Esophagus squamous epithelium (tissue), 5 donors: ENCODE measurements around the gene MACC1. TPM values are rescaled to one million over a fixed set of nuclear protein-coding genes. Genes with fewer than 3 reads are reported as not detected.
"Not testable (repeated sequence)": the region's sequence is repeated elsewhere in the genome, so short reads cannot be mapped to it uniquely, and the experiment has no call there.

ENCODE experiments used
- DNase-seq: peaks from one replicate; lab custom pipeline; 2025; lab: John Stamatoyannopoulos, UW
- H3K27ac ChIP-seq, 4 donors: fragments of 200-600 bp; sonication (generic); one replicate each; pipeline ENCODE4 v1.5.1; 2016 to 2019; ENCODE audit warnings: mild to moderate bottlenecking in 1 of 4
- H3K27me3 ChIP-seq, 4 donors: fragments of 200-600 bp; sonication (generic); 1 replicate in 3 of 4; 2 replicates in 1 of 4; pipeline versions ENCODE4 v1.5.1 to v1.6.0; 2017 to 2021; ENCODE audit warnings: antibody characterized with exemption in 1 of 4
- H3K36me3 ChIP-seq, 3 donors: fragments of 200-600 bp; sonication (generic); one replicate each; pipeline ENCODE4 v1.5.1; 2016 to 2019
- H3K4me1 ChIP-seq, 3 donors: fragments of 200-600 bp; sonication (generic); one replicate each; pipeline ENCODE4 v1.5.1; 2017 to 2019
- H3K4me3 ChIP-seq, 4 donors: fragments of 200-600 bp; sonication (generic); 1 replicate in 3 of 4; 2 replicates in 1 of 4; pipeline ENCODE4 v1.5.1; 2016 to 2019; ENCODE audit warnings: mild to moderate bottlenecking in 2 of 4, moderate library complexity in 1 of 4
- H3K9me3 ChIP-seq, 3 donors: fragments of 200-600 bp; sonication (generic); one replicate each; pipeline ENCODE4 v1.5.1; 2016 to 2019
- POLR2A ChIP-seq, 4 donors: fragments of 450-650 bp; IDR thresholded peaks; one replicate each; pipeline ENCODE4 v1.6.1; 2017; ENCODE audit warnings: antibody characterized with exemption in 4 of 4, mild to moderate bottlenecking in 4 of 4, moderate library complexity in 3 of 4
- WGBS, 2 donors: methylation state at CpG; one replicate each; pipeline ENCODE4 v1.1.5; 2018; 5-methylcytosine and 5-hydroxymethylcytosine counted together
- intact Hi-C: fragments of 100-400 bp; cut with DNase I; formaldehyde crosslinking; loops from one replicate; pipeline ENCODE4 v1.15.0; 2022
- total RNA-seq, 4 donors: library from RNA; depleted of rRNA; stranded (reverse); fragments of >200 nt; gene quantifications; one replicate each; pipeline ENCODE4 v1.1.0, GENCODE V29; 2016
- TF ChIP-seq, protein P1 (sequence below), 6 experiments: fragments of 450-650 bp in 4 of 6; fragments of 200-600 bp in 2 of 6; sonication (generic) in 2 of 6; IDR thresholded peaks; one replicate each; pipeline ENCODE4 v1.5.1; 2016 to 2019; ENCODE audit warnings: antibody characterized with exemption in 6 of 6, mild to moderate bottlenecking in 4 of 6, moderate library complexity in 4 of 6
- donor health status: DM: yes; HTN: yes; CAD: no.

MACC1 gene
- total RNA-seq, 4 donors from 2014 or later = 17.4 to 32.8 (median 23.2) TPM

DNA sequence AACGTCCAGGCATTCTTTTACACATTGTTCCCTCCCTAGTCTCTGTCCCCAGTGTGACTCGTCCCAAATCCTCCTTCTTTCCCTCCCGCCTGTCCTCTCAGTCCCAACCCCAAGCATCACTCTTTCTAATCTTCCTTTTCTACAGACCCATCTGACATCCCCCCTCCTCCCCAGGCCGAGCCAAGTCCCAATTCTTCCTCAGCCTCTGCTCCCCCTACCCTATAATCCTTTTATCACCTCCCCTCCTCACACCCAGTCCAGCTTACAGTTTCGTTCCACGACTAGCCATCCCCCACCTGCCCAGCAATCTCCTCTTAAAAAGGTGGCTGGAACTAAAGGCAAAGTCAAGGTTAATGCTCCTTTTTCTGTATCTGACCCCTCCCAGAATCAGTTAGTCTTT is 95.1 kb downstream of the MACC1 start:
- H3K27me3 ChIP-seq = no peaks in the 10 kb centered on the region
- no peaks in the 10 kb centered on the region for H3K4me1 ChIP-seq
- H3K4me3 ChIP-seq = no peak overlapping the region
- WGBS, 2 donors = 78 to 79% methylated on average over 6 of the region's 6 CpGs
- no peaks in the 10 kb centered on the region for H3K36me3 ChIP-seq
- no peaks in the 10 kb centered on the region for H3K9me3 ChIP-seq
- TF ChIP-seq, protein P1, sequence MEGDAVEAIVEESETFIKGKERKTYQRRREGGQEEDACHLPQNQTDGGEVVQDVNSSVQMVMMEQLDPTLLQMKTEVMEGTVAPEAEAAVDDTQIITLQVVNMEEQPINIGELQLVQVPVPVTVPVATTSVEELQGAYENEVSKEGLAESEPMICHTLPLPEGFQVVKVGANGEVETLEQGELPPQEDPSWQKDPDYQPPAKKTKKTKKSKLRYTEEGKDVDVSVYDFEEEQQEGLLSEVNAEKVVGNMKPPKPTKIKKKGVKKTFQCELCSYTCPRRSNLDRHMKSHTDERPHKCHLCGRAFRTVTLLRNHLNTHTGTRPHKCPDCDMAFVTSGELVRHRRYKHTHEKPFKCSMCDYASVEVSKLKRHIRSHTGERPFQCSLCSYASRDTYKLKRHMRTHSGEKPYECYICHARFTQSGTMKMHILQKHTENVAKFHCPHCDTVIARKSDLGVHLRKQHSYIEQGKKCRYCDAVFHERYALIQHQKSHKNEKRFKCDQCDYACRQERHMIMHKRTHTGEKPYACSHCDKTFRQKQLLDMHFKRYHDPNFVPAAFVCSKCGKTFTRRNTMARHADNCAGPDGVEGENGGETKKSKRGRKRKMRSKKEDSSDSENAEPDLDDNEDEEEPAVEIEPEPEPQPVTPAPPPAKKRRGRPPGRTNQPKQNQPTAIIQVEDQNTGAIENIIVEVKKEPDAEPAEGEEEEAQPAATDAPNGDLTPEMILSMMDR (IDR thresholded peaks at IDR 0.05) = no peak
- TF ChIP-seq POLR2A (IDR thresholded peaks at IDR 0.05) = no peak
- intact Hi-C loops = no loop called here
- H3K27ac ChIP-seq = no peak overlapping the region
- DNase-seq = no peak

DNA sequence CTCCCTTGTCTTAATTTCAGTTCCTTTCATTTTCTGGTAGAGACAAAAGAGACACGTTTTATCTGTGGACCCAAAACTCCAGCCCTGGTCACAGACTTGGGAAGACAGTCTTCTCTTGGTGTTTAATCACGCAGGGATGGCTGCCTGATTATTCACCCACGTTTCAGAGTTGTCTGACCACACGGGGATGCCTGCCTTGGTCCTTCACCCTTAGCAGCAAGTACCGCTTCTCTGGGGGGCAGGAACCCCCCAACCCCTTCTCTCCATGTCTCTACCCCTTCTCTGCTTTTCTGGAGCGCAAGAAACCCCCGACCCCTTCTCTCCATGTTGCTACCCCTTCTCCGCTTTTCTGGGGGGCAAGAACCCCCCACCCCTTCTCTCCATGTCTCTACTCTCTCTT is 95.8 kb downstream of the MACC1 start:
- no peak for TF ChIP-seq POLR2A (IDR thresholded peaks at IDR 0.05)
- TF ChIP-seq, protein P1 (IDR thresholded peaks at IDR 0.05) = no peak
- WGBS, 2 donors = 66 to 71% methylated on average over 7 to 8 of the region's 8 CpGs

DNA sequence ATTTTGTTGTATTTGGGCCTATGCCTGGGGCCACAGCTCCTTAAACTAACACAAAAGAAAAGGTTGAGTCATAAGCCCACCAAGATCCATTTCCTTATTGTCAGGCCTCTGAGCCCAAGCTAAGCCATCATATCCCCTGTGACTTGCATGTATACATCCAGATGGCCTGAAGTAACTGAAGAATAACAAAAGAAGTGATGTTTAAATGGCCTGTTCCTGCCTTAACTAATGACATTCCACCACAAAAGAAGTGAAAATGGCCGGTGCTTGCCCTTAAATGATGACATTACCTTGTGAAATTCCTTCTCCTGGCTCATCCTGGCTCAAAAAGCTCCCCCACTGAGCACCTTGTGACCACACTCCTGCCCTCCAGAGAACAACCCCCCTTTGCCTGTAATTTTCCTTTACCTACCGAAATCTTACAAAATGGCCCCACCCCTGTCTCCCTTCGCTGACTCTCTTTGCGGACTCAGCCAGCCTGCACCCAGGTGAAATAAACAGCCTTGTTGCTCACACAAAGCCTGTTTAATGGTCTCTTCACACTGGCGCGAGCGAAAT is 96.5 kb downstream of the MACC1 start:
- H3K36me3 ChIP-seq, intact Hi-C loops, H3K27me3 ChIP-seq, H3K4me3 ChIP-seq, H3K27ac ChIP-seq, H3K4me1 ChIP-seq, H3K9me3 ChIP-seq, DNase-seq: not testable (repeated sequence)
- WGBS, 2 donors = 89 to 90% methylated on average over 5 to 7 of the region's 7 CpGs

More for the DNA sequence above, 95.8 kb downstream of the MACC1 start:
- intact Hi-C loops = no loop called here
- Histone ChIP-seq H3K4me3 (no peak overlapping the region), H3K4me1 (no peaks in the 10 kb centered on the region), H3K27ac (no peak overlapping the region), H3K9me3 (no peaks in the 10 kb centered on the region), H3K36me3 (no peaks in the 10 kb centered on the region), H3K27me3 (no peaks in the 10 kb centered on the region)
- DNase-seq = no peak

DNA sequence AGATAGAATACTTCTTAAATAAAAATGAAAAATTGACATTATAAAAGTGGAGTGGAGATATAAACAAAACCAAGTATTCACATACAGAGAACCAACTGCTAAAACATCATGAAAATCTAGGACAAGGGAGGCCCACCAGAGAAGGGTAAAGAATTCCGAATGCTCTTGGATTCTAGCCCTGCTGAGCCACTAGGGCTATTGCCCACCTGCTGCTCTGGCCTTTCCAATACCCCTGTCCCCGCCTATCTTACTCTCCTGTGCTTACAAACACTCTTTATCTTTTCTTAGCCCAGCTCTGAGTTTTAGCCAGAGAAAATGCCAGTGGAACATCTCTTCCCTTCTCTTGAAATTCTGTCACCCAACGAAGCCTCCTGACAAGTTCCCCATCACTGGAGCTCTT is 100.3 kb downstream of the MACC1 start:
- H3K9me3 ChIP-seq = no peaks in the 10 kb centered on the region
- TF ChIP-seq, protein P1 (IDR thresholded peaks at IDR 0.05) = no peak
- TF ChIP-seq POLR2A (IDR thresholded peaks at IDR 0.05) = no peak
- H3K36me3 ChIP-seq = no peaks in the 10 kb centered on the region
- DNase-seq = no peak
- 64 to 77% methylated on average over 3 of the region's 3 CpGs for WGBS, 2 donors
- H3K4me3 ChIP-seq = no peak overlapping the region
- peak overlapping the region in 1 of 4 donors; percentile 21 for H3K27ac ChIP-seq
- no peaks in the 10 kb centered on the region for H3K27me3 ChIP-seq
- H3K4me1 ChIP-seq = peaks cover 0 to 13% (median 0%) of the 10 kb centered on the region in 3 donors
- intact Hi-C loops = no loop called here

DNA sequence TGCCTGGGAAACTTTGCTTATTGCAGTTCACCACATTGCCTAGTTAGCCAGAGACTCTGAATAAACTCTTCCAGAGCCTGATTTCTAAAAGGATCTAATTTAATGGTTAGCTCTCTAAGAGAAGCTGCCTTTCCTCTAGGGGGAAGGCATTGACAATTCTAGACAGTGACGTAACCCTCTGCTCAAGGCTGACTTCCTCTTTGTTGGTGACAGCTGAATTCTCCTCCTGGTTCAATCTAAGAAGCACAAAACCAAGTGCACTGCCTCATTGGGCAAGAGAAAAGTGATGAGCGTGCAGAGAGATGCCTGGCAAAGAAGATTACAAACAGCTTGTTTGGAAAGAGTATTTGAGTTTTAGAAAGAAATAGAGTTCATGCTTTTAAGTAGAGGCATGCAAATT is 102.7 kb downstream of the MACC1 start:
- Histone ChIP-seq H3K36me3 (no peaks in the 10 kb centered on the region), H3K27ac (no peak overlapping the region), H3K4me1 (peaks cover 0 to 13% (median 0%) of the 10 kb centered on the region in 3 donors), H3K4me3 (no peak overlapping the region), H3K27me3 (no peaks in the 10 kb centered on the region), H3K9me3 (no peaks in the 10 kb centered on the region)
- 57 to 65% methylated on average over 2 of the region's 2 CpGs for WGBS, 2 donors
- TF ChIP-seq POLR2A (IDR thresholded peaks at IDR 0.05) = no peak
- TF ChIP-seq, protein P1 (IDR thresholded peaks at IDR 0.05) = peak in 1 of 6 experiments; percentile 8
- no peak for DNase-seq
- intact Hi-C loops = no loop called here
